Mesenteric fat pad (tissue), 1 donor: ENCODE measurements around the gene SERPINA12. TPM values are rescaled to one million over a fixed set of nuclear protein-coding genes. Genes with fewer than 3 reads are reported as not detected.

ENCODE experiments used
- DNase-seq: peaks from one replicate; pipeline ENCODE4 v3.0.0-alpha.2; 2020; ENCODE audit warnings: low spot score
- total RNA-seq: library from RNA; stranded (reverse); fragmentation: NEBNext Ultra II Directional; extraction: Animal tissue kit (Norgen Biotek cat#: 25700); gene quantifications from one replicate; pipeline ENCODE4 v1.2.1, GENCODE V29; 2021
- donor health status: DM: yes; HTN: yes; CAD: no.

Gene SERPINA12
- total RNA-seq, 1 donor from 2014 or later, result not detected

DNA sequence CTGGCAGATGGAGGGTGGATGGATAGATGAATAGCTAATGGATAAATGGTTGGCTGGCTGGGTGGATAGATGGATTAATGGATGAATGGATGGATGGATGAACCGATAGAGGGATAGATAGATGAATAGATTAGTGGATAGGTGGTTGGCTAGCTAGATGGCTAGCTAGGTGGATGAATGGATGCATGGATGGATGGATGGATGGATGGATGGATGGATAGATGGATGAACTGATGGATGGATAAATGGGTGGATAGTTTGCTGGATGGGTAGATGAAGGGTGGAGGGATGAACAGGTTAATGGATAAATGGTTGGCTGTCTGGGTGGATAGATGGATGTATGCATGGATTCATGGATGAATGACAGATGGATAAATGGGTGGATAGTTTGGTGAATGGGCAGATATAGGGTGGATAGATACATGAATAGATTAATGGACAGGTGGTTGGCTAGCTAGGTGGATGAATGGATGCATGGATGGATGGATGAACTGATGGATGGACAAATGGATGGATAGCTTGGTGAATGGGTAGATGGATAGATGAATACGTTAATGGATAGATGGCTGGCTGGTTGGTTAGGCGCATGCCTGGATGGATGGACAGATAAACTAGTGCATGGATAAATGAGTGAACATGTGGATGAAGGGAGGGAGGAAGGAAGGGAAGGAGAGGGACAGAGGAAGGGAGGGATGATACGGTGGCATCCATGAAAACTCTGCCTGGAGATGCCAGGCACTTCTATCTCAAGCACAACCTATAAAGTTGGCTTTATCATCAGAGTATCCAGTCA, 41.3 kb downstream of the SERPINA12 start:
- DNase-seq, result no peak

DNA sequence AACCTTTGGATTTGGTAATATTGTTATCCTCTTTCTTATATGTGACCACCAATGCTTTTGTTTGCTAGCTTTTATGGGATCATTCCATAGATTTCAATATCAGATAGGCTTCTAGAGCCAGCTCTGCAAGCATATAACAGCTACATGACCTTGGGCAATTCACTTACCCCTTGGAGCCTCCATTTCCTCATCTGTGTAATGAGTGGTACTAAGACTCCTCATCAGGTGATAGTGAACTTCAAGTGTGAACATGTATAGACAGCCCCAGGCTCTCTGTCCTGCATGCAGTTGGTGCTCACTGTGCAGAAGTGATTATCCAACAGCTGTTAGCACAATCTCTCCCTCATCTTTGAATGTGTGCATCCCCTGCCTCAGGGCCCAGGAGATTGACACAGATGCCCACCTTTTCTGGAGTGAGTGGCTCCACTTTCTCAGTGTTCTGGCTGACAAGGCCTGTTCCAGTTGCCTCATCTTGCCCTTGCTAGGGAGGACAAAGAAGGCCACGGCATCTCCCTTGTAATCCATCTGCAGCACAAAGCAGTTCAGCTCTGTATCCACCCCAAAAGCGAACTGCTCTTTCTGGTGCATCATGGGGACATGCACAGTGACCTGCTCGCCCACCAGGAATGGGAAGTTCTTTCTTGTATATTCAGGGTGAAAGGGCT, 42.4 kb downstream of the SERPINA12 start:
- no peak for DNase-seq

DNA sequence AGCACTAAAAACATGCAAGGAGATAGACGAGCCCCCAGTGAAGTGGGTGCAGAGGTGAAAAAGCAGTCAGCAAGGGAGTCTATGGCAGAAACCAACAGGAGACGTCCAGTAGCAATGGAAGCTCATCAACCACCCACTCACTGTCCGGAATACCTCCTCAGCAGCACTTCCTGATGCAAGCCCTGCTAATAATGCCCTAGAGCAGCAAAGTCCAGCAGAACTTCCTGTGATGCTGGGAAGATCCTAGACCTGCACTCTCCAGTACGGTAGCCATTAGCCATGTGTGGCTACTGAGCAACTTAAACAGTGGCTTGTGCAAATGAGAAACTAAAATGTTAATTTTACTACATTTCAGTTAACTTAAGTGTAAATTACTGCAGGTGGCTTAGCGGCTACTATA, 44.2 kb downstream of the SERPINA12 start:
- DNase-seq, result no peak

DNA sequence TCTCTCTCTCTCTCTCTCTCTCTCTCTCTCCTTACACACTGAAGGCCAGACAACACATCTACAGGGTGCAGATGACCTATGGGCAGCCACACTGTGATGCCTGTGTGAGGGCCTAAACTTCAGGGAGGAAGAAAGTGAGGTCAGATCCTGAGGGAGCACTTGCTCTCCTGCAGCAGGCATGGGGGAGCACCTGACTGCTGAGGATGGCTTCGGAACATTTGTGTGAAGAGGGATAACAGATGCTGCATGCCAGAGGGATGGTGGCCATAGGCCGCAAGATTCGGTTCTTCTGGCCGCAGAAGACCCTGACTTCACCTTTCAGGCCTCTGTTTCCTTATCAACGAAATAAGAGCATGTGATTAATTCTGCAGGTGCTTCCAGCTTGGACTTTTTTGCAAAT, 45.0 kb downstream of the SERPINA12 start:
- DNase-seq, result peak; percentile 12

DNA sequence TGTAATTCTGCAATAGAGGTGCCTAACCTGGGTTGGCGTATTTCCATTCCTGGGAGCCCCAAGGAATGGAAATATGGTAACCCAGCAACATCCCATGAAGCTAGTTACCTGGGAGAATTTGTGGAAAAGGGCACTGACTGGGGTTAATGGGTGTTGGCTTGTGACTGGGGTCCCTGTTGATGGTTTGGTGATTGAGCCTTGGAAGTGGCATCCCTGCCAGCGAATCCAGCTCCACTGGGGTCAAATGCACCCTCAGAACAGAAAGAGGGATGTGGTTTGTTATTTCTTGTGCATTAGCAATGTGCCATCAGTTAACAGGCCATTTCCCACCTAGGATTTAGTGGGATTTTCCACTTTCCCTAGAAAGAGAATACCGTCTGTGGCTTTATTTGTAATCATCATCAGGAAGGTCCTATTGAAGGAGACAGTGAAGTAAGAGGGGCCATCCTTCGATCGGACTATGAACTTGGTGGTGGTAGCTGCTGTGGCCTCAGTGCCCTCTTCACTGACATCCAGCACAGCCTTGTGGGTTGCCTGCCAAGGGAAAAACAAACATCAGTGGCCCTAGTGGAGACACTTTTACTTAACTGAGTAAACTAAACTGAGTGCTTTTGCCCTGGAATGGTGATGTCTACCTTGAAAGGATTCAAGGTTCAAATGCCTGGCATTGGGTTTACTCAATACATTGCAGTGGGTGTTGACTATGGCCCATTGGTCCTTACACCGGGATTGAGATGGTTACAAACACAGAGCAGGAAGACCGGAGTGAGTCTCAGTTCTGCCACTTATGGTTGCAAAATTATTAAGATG, 46.3 kb downstream of the SERPINA12 start:
- no peak for DNase-seq

DNA sequence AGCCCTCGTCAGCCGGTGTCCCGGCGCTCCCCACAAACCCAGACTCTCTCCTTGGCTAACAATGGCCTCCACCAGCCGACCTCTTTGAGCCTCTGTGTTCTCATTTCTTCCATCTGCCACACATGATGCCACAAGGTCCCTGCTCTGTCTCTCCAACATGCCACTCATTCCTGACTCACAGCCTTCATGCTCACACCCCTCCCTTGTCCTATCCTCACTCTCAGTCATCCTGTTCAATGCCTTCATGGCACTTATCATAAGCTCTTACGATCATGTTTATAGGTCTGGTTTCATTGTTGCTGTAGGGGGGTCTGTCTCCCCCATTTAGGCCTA, 47.1 kb downstream of the SERPINA12 start:
- no peak for DNase-seq

DNA sequence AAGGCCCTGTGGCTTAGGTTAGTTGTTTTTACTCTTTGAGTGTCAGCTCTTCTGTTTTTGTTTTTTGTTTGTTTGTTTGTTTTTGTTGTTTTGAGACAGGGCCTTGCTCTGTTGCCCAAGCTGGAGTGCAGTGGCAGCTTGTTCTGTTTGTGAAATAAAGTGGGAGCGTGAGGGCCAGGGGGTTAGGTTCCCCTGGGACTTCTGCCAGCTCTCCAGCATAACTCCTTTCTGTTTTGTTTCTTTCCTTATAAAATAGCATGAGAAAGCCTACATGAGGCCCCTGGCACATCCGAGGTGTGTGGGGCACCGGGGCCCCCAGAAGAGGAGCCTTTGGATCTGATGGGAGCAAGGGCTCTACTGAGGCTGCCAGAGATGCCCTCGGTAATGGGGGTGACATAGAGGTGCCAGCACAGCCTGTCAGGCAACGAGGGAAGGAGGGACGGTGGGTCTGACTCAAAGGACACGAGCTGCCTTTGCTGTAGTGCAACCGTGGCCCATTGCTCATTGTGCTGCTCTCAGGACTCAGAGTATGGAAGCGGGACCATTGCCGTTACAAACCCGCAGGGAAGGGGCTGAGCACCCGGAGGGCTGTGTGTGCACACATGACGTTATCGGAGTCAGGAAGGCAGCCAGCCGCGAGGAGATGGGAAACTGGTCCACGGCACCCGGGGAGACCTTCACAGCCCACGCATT, 47.6 kb downstream of the SERPINA12 start:
- DNase-seq, result no peak

DNA sequence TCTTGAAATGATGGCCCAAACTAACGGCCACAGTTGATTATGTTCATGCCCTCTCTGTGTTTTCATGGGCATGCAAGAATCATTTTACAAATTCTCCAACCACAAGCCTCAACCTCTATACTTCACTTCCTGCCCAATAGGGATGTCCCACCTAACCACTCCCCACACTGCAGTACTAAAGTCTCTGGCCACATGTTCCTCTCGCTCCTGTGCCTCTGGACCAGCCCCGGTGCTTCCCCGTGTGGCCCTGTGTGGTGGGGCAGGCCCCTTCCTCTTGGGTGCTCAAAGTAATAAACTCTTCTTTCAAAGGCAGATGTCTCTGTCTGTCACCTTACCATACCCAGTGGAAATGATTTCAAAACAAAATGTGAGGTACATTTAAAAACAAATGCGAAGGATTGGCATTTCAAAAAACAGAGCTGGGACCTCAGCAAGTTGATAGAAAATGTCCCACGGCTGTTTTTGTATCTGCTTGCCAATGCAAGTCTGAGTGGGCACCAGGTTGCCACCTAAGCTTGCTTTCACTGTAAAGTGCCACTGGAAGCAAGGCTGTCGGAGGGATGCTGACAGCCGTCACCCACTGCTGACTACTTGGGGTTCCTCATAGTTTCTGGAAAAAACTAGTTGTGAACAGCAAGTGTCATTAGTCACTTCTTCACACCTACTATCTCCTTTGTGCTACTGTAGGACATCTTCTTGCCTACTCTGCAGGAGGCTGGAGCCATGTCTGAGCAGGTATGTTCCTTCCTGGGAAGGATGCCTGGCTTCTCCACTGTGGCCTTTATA, 48.4 kb downstream of the SERPINA12 start:
- DNase-seq, result no peak

DNA sequence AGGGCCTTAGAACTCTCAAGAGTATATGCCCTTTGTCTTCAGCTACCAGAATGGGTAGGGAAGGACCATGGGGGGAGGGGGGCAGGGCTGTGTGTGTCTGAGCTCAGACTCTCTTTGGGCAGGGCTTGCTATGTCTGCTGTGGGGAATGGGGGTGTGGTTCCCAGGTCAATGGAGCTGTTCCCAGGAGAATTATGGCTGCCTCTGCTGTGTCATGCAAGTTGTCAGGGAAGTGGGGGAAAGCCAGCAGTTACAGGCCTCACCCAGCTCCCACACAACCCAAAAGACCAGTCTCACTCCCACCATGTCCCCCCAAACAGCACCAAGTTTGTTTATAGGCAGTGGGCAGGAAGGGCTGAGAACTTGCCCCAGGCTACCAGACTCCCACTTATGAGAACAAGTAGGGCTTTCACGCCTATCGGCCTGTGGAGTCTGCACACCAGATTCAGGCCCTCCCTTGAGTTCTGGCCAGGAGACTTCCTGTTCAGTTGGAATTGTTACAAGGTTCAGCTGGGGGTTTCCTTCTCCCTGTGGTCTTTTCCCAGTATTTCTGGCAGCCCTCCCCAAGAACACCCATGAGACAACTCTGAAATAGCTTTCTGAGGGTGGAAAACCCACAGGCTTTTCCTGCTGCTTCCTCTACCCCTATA, 50.6 kb downstream of the SERPINA12 start:
- no peak for DNase-seq

DNA sequence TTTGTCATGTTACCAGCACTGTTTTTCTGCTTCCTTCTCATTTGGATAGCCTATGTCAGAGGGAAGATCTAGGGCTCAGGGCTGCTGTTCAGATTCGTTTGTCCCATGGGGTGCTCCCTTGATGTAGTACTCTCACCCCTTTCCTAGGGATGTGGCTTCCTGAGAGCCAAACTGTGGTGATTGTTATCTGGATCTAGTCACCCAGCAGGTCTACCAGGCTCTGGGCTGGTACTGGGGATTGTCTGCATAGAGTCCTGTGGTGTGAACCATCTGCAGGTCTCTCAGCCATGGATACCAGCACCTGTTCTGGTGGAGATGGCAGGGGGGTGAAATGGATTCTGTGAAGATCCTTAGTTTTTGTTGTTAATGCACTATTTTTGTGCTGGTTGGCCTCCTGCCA, 51.2 kb downstream of the SERPINA12 start:
- DNase-seq, result no peak

DNA sequence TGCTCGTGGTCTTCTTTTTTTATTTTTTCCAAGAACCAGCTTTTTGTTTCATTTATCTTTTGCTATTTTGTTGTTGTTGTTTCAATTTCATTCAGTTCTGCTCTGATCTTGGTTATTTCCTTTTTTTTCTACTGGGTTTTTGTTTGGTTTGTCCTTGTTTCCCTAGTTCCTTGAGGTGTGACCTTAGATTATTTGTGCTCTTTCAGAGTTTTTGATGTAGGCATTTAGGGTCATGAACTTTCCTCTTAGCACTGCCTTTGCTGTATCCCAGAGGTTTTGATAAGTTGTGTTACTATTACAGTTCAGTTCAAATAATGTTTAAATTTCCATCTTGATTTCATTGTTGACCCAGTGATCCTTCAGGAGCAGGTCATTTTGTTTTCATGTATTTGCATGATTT, 53.3 kb downstream of the SERPINA12 start:
- DNase-seq, result no peak

DNA sequence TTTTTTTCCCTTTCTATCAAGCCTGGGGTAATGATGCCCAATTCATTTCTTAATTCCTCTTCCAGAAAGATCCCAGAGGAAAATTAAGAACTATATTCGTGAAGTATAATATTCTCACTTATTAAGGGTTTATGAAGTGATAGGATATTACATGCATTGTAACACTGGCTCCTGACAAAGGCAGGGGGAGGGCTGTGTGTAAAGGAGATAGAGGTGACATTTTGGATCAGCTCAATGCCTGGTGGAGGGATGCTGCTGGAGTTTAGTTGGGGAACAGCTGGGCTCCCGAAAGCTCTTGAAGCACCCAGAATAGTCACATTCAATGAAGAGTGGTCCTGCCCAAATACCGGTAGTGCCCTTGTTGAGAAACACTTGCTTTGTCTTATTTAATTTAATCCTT, 57.4 kb downstream of the SERPINA12 start:
- DNase-seq, result no peak

DNA sequence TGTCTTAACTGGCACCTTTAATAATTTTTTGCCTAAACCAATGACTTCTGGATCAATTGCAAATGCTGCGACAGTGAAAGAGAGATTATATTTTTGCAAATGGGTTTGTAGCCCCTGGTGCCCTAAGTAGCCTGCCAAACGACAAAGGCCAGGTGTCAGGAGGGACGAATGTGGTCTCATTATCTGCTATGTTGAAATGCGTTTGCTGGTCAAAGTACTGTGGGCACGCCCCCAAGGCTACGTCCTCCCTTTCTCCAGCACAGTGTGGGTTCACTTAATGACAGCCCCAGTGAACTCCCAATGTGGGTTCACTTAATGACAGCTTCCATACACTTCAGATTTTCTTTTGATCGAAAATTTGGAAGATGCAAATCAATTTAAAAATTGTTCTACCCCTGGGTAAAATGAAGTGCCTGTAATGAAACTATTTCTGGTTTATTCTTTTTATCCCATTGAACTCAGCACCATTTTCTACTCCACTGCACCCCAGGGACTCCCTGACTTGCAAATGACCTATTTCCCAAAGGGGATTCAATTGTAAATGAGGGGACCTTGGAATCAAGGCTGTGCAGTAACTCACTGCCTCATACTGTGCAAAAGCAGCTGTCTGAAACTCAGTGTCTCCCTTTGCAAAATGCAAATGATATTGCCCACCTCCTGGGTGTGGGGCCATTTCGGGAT, 58.0 kb downstream of the SERPINA12 start:
- no peak for DNase-seq

DNA sequence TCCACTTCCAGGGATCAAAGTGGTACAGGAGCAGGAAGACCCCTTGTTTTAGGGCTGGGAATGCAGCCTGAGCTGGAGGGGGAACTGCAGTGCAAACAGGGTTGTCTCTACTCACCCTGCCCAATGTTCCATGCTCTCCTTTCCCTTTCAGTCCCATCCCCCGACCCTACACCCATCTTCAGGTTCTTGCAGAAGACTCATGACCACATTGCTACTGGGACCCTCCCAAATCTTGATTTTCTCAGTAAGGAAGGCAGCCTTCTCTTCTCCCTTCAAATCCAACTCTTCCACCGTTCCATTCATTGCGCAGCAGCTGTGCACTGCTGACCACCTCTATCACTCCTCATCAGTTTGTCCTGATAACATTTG, 58.6 kb downstream of the SERPINA12 start:
- DNase-seq, result no peak

DNA sequence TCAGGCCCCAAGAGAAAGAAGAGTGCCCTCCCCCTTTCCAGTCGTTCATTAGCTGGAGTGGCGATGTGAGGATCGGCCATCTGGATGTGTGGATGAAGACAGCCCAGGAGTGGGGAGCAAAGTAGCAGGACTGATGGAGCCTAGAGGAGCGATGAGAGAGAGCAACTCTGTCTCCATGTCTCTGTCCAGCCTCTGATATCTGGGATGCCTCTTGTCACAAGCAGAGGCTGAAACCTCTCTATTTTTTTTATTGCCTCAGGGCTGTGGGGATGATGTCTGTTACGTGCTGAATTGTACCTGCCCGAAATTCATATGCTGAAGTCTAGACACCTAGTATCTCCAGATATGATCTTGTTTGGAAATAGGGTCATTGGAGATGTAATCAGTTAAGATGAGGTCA, 59.3 kb downstream of the SERPINA12 start:
- DNase-seq, result no peak

DNA sequence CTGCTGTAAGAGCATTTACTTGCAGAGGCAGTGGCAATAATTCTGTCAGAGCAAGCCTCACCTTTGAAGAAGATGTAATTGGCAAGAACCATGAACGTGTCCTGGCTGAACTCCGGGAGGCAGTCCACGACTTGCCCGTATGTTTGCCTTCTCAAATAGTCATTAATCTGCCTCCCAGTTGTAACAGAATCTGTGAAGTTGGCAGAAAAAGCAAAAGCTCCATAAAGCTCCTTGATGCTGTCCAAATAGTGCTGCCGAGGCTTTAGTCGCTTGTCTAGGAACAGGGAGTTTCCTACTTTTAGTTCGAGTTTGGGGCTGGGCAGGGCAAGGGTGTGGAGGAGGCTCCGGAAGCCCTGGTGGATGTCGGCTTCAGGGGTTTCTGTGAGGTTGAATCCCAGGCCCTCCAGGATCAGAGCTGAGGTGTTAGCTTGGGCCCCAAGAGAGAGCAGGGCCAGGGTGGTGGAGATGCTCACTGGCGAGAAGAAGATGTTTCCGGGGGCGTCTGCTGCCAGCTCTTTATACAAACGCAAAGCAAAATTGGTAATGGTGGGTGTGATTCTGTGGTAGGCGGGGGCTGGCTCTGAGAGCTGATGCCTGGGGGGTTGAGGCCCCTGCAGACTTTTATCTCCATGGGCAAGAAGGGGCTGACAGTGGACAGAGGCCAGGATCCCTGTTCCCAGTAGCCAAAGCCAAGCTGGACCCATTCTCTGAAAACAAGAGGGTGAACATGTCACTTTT, 61.0 kb downstream of the SERPINA12 start:
- DNase-seq, result no peak

DNA sequence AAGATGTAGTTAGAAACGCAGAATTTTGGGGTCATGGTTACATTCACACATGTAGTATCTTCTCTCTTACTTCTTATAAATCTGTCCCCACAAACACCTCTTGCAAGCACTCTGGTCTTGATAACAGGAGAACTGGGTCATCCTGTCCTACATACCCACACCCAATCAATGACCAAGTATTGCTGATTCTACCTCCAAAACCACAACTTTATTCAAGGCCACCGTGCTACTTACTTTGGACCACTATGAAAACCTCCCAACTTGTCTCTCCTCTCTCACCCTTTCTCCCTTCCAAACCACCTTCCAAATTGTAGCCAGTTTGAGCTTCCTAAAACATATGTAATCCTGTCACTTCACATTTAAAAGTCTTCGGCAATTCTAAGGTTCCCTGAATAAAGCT, 62.1 kb downstream of the SERPINA12 start:
- DNase-seq, result no peak

DNA sequence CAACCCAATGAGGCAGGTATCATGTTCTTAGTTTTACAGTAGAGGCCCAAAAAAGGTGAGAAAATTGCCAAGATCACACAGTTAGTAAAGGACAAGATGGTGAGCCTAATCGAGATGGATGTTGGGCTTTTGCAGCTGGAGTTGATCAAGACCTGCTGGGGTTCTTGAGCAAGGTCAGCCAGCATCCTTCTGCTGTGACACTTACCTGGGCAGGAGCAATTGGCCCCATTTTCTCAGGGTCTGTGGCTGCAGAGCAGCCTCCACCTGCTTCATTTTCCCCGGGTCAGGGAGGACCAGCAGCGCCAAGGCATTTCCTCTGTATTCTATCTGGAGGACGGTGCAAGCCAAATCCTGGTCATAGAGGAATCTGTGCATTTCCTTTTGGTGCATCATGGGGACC, 63.1 kb downstream of the SERPINA12 start:
- no peak for DNase-seq

DNA sequence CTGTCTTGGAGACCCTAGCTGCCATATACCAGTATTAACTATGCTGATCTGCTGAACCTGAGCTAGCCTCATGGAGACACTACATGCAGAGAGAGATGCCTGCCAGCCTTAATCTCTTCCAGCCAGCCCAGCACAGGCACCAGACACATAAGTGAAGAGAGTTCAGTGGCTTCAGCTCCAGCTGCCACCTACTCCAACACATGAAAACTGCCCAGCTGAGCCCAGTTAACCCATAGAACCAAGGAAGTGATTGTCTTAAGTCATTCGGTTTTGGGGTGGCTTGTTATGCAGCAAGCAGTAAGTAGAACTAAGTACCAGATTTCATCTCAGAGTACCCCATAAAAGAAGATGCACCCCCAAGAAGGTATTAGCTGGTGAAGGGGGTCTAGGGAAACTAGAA, 64.3 kb downstream of the SERPINA12 start:
- no peak for DNase-seq
